Measurements from ENCODE around the gene FAM76A.

- TF ChIP-seq CTCF (IDR thresholded peaks at IDR 0.05) (no peak), POLR2A (IDR thresholded peaks at IDR 0.05) (no peak)
Observed at GRCh38 chr1:27773826-27774445, 48.2 kb downstream of the FAM76A start.

Data from right lobe of liver (tissue), 4 donors.